GM19463 (cell line): ENCODE data around the gene KBTBD2.
"Not testable (repeated sequence)": the region's sequence is repeated elsewhere in the genome, so short reads cannot be mapped to it uniquely, and the experiment has no call there.

ENCODE experiments used
- ATAC-seq: cut with Tn5 transposase; IDR thresholded peaks from one replicate; pipeline ENCODE4 v1.9.1; 2021; ENCODE audit warnings: mild to moderate bottlenecking, moderate library complexity; ENCODE audit not compliant: unreplicated experiment

Gene KBTBD2

GRCh38 chr7:32891043-32891799, at the start of gene KBTBD2:
Gene KBTBD2, minus strand, starts transcription at chr7:32891760. Its CDS starts 12,156 bp downstream, at chr7:32879604.
- ATAC-seq = peak; percentile 57

- ATAC-seq = no peak
Measured at GRCh38 chr7:32941181-32941580, 49.6 kb upstream of the KBTBD2 start.

GRCh38 chr7:32937344-32938174, 46.0 kb upstream of the KBTBD2 start:
- no peak for ATAC-seq

GRCh38 chr7:32936689-32937088, 45.1 kb upstream of the KBTBD2 start:
- ATAC-seq = no peak

GRCh38 chr7:32935558-32935957, 44.0 kb upstream of the KBTBD2 start:
- no peak for ATAC-seq

GRCh38 chr7:32930378-32930777, 38.8 kb upstream of the KBTBD2 start:
- ATAC-seq = no peak

GRCh38 chr7:32929430-32930143, 38.0 kb upstream of the KBTBD2 start:
- no peak for ATAC-seq

GRCh38 chr7:32928785-32929298, 37.3 kb upstream of the KBTBD2 start:
- no peak for ATAC-seq

- ATAC-seq = no peak
Measured at GRCh38 chr7:32921896-32922295, 30.3 kb upstream of the KBTBD2 start.

GRCh38 chr7:32916994-32917393, 25.4 kb upstream of the KBTBD2 start:
- ATAC-seq = not testable (repeated sequence)

- ATAC-seq = no peak
Measured at GRCh38 chr7:32916006-32916405, 24.4 kb upstream of the KBTBD2 start.

GRCh38 chr7:32915041-32915536, 23.5 kb upstream of the KBTBD2 start:
- no peak for ATAC-seq

GRCh38 chr7:32914184-32914583, 22.6 kb upstream of the KBTBD2 start:
- ATAC-seq = no peak

- no peak for ATAC-seq
Measured at GRCh38 chr7:32910195-32910594, 18.6 kb upstream of the KBTBD2 start.

- ATAC-seq = no peak
Measured at GRCh38 chr7:32905175-32905662, 13.7 kb upstream of the KBTBD2 start.

- no peak for ATAC-seq
Measured at GRCh38 chr7:32901629-32902028, 10.1 kb upstream of the KBTBD2 start.

- ATAC-seq = no peak
Measured at GRCh38 chr7:32900433-32900995, 9.0 kb upstream of the KBTBD2 start.

- not testable (repeated sequence) for ATAC-seq
Measured at GRCh38 chr7:32897376-32897775, 5.8 kb upstream of the KBTBD2 start.

- ATAC-seq = no peak
Measured at GRCh38 chr7:32896564-32897347, 5.2 kb upstream of the KBTBD2 start.

GRCh38 chr7:32894171-32894570, 2.6 kb upstream of the KBTBD2 start:
- no peak for ATAC-seq
